H1 (cell line): Measurements from ENCODE around the gene OSBP2. TPM values are rescaled to one million over a fixed set of nuclear protein-coding genes. Genes with fewer than 3 reads are reported as not detected.

ENCODE experiments used
- CTCF ChIA-PET: fragments of 300-600 bp; sonication (Branson Sonifier 250); formaldehyde crosslinking; loops from one replicate; lab custom pipeline; 2021; ENCODE audit not compliant: partially characterized antibody; lab: Charles Lee
- POLR2A ChIA-PET: fragments of 300-600 bp; sonication (Branson Sonifier 250); formaldehyde crosslinking; loops from one replicate; lab custom pipeline; 2021; ENCODE audit warnings: inconsistent platforms; ENCODE audit not compliant: partially characterized antibody; lab: Charles Lee
- DNase-seq, 2 experiments: peaks; one replicate each; pipeline versions ENCODE4 v3.0.0 to v3.0.0-alpha.2; 2010 to 2022; ENCODE audit warnings: low spot score in 2 of 2, low read depth in 1 of 2, mixed read lengths in 1 of 2
- FAIRE-seq: peaks from 2 replicates; lab custom pipeline; 2011; peaks lifted over from hg19 to GRCh38; lab: Jason Lieb, UNC
- H2AFZ ChIP-seq: 2 replicates; pipeline ENCODE4 v1.8.1; 2012; ENCODE audit warnings: low read length, inconsistent platforms
- H2AK5ac ChIP-seq: 2 replicates; pipeline ENCODE4 v1.6.1; 2013; ENCODE audit warnings: low read depth, low read length
- H2BK120ac ChIP-seq: replicated peaks from 2 replicates; pipeline ENCODE3; 2013; ENCODE audit warnings: low read depth, low read length, inconsistent platforms
- H2BK12ac ChIP-seq: 2 replicates; pipeline ENCODE4 v1.6.1; 2013; ENCODE audit warnings: low read depth, low read length
- H2BK15ac ChIP-seq: 2 replicates; pipeline ENCODE4 v1.6.1; 2013; ENCODE audit warnings: low read length
- H2BK20ac ChIP-seq: 2 replicates; pipeline ENCODE4 v1.6.1; 2013; ENCODE audit warnings: low read length
- H2BK5ac ChIP-seq: 2 replicates; pipeline ENCODE4 v1.6.1; 2013; ENCODE audit warnings: low read depth, low read length
- H3K14ac ChIP-seq: 2 replicates; pipeline ENCODE4 v1.6.1; 2013; ENCODE audit warnings: inconsistent platforms; ENCODE audit not compliant: insufficient read length
- H3K18ac ChIP-seq: 2 replicates; pipeline ENCODE4 v1.6.1; 2013; ENCODE audit warnings: low read length; ENCODE audit errors: extremely low read depth
- H3K23ac ChIP-seq: 2 replicates; pipeline ENCODE4 v1.6.1; 2013; ENCODE audit warnings: inconsistent platforms; ENCODE audit not compliant: insufficient read length
- H3K23me2 ChIP-seq: 2 replicates; pipeline ENCODE4 v1.6.1; 2013; ENCODE audit warnings: low read depth, low read length
- H3K27ac ChIP-seq: 2 replicates; pipeline ENCODE4 v1.6.1; 2011; ENCODE audit warnings: low read depth, low read length, inconsistent platforms
- H3K27me3 ChIP-seq, 4 experiments: replicated peaks in 1 of 4; 1 replicate in 1 of 4; 2 replicates in 3 of 4; pipeline versions ENCODE4 v1.6.1 to v1.8.1; 2011 to 2013; ENCODE audit warnings: low read length in 3 of 4, mild to moderate bottlenecking in 3 of 4, inconsistent platforms in 2 of 4, mixed read lengths in 2 of 4, moderate library complexity in 1 of 4; ENCODE audit not compliant: control insufficient read depth in 3 of 4, insufficient read depth in 3 of 4; ENCODE audit errors: extremely low read depth in 1 of 4
- H3K36me3 ChIP-seq, 4 experiments: 2 replicates each; pipeline versions ENCODE4 v1.6.1 to v1.8.1; 2011 to 2013; ENCODE audit warnings: mild to moderate bottlenecking in 4 of 4, low read length in 3 of 4, moderate library complexity in 2 of 4, control low read depth in 1 of 4, inconsistent platforms in 1 of 4; ENCODE audit not compliant: insufficient read depth in 4 of 4, control insufficient read depth in 2 of 4
- H3K4ac ChIP-seq: replicated peaks from 2 replicates; pipeline ENCODE3; 2013; ENCODE audit warnings: low read length, low read depth, mixed read lengths, inconsistent platforms; ENCODE audit not compliant: insufficient read length
- H3K4me1 ChIP-seq, 4 experiments: replicated peaks in 1 of 4; 1 replicate in 1 of 4; 2 replicates in 3 of 4; pipeline versions ENCODE4 v1.6.1 to v1.8.1; 2011 to 2013; ENCODE audit warnings: low read length in 3 of 4, inconsistent platforms in 2 of 4, mixed read lengths in 1 of 4; ENCODE audit not compliant: insufficient read depth in 4 of 4, control insufficient read depth in 3 of 4
- H3K4me2 ChIP-seq, 2 experiments: 2 replicates each; pipeline versions ENCODE4 v1.6.1 to v1.8.1; 2011 to 2013; ENCODE audit warnings: low read depth in 2 of 2, low read length in 2 of 2, control low read depth in 1 of 2, inconsistent platforms in 1 of 2, mild to moderate bottlenecking in 1 of 2; ENCODE audit not compliant: insufficient read depth in 1 of 2
- H3K4me3 ChIP-seq, 4 experiments: fragments of 200-600, 300-600 bp in 1 of 4; sonication (generic), shearing (Covaris generic), sonication (Bioruptor Twin) in 1 of 4; 2 replicates each; pipeline versions ENCODE4 v1.5.1 to v1.8.1; 2011 to 2016; ENCODE audit warnings: low read length in 4 of 4, low read depth in 3 of 4, control low read depth in 2 of 4, inconsistent platforms in 2 of 4, mild to moderate bottlenecking in 2 of 4, mixed read lengths in 1 of 4, moderate library complexity in 1 of 4; ENCODE audit not compliant: insufficient read depth in 2 of 4; ENCODE audit errors: extremely low read depth in 1 of 4
- H3K56ac ChIP-seq: replicated peaks from 2 replicates; pipeline ENCODE3; 2013; ENCODE audit warnings: low read depth, mild to moderate bottlenecking, mixed read lengths, low read length, inconsistent platforms; ENCODE audit not compliant: insufficient read length
- H3K79me1 ChIP-seq: 2 replicates; pipeline ENCODE4 v1.6.1; 2013; ENCODE audit warnings: low read depth, low read length, control low read depth
- H3K79me2 ChIP-seq, 2 experiments: 2 replicates each; pipeline versions ENCODE4 v1.6.1 to v1.8.1; 2012 to 2013; ENCODE audit warnings: low read length in 2 of 2, mild to moderate bottlenecking in 2 of 2, inconsistent platforms in 1 of 2; ENCODE audit not compliant: insufficient read depth in 2 of 2, control insufficient read depth in 1 of 2
- H3K9ac ChIP-seq, 4 experiments: replicated peaks in 1 of 4; 1 replicate in 1 of 4; 2 replicates in 3 of 4; pipeline versions ENCODE4 v1.6.1 to v1.8.1; 2011 to 2013; ENCODE audit warnings: low read depth in 3 of 4, low read length in 3 of 4, control low read depth in 2 of 4, mild to moderate bottlenecking in 2 of 4, moderate library complexity in 2 of 4, inconsistent platforms in 1 of 4; ENCODE audit errors: extremely low read depth in 1 of 4
- H3K9me3 ChIP-seq, 2 experiments: 2 replicates each; pipeline versions ENCODE4 v1.6.1 to v1.8.1; 2012 to 2013; ENCODE audit warnings: mild to moderate bottlenecking in 2 of 2, moderate library complexity in 2 of 2, control low read depth in 1 of 2, inconsistent platforms in 1 of 2, low read depth in 1 of 2, low read length in 1 of 2, mixed read lengths in 1 of 2; ENCODE audit not compliant: insufficient read depth in 2 of 2
- H4K20me1 ChIP-seq, 2 experiments: replicated peaks in 1 of 2; 2 replicates each; pipeline versions ENCODE3 to v1.8.1; 2011 to 2013; ENCODE audit warnings: inconsistent platforms in 2 of 2, low read length in 2 of 2, mild to moderate bottlenecking in 1 of 2; ENCODE audit not compliant: insufficient read depth in 2 of 2, control insufficient read depth in 1 of 2
- H4K5ac ChIP-seq: 2 replicates; pipeline ENCODE4 v1.6.1; 2013; ENCODE audit warnings: low read length, low read depth, mixed read lengths, inconsistent platforms; ENCODE audit not compliant: insufficient read length
- H4K8ac ChIP-seq: 2 replicates; pipeline ENCODE4 v1.8.0; 2013; ENCODE audit warnings: mild to moderate bottlenecking, moderate library complexity, low read length, inconsistent platforms; ENCODE audit not compliant: insufficient read depth; ENCODE audit errors: extremely low read depth
- H4K91ac ChIP-seq: replicated peaks from 2 replicates; pipeline ENCODE3; 2013; ENCODE audit warnings: low read length, mixed read lengths, inconsistent platforms; ENCODE audit not compliant: insufficient read length
- FOSL1 ChIP-seq: IDR thresholded peaks from 2 replicates; pipeline ENCODE4 v1.6.1; 2011; ENCODE audit warnings: mild to moderate bottlenecking, low read depth, low read length, moderate library complexity; ENCODE audit not compliant: insufficient read depth
- WGBS, 2 experiments: shearing (Covaris generic) in 1 of 2; methylation state at CpG; one replicate each; pipeline versions ENCODE4 v1.1.6 to v1.1.7; 2013 to 2015; ENCODE audit warnings: low lambda C conversion rate in 2 of 2, mixed read lengths in 2 of 2, inconsistent platforms in 1 of 2, low coverage in 1 of 2, missing lambda C conversion rate in 1 of 2; ENCODE audit not compliant: insufficient replicate concordance in 2 of 2, insufficient coverage in 1 of 2, insufficient read length in 1 of 2; ENCODE audit errors: extremely low coverage in 1 of 2, missing lambda C conversion rate in 1 of 2; 5-methylcytosine and 5-hydroxymethylcytosine counted together
- polyA plus RNA-seq, 7 experiments: library from polyadenylated mRNA; depleted of rRNA in 3 of 7; stranded (reverse) in 5 of 7; unstranded in 2 of 7; fragments of >200 nt in 5 of 7; fragments of 200-250 nt in 2 of 7; gene quantifications; 1 replicate in 5 of 7; 2 replicates in 1 of 7; 4 replicates in 1 of 7; pipeline versions ENCODE4 v1.2.1 to v1.2.3, GENCODE V29; 2011 to 2013; ENCODE audit warnings: missing spikeins in 2 of 7, mixed read lengths in 2 of 7
- total RNA-seq: library from RNA; stranded (reverse); fragmentation: NEBNext Ultra II Directional; extraction: Animal tissue kit (Norgen Biotek cat#: 25700); gene quantifications from 2 replicates; pipeline ENCODE4 v1.2.1, GENCODE V29; 2021

Gene OSBP2
- total and polyA plus RNA-seq, 2 of the 8 experiments (the other 6 are each of a cell fraction or from before 2014, with no cell fraction given), result 3.4 to 3.7 TPM

DNA sequence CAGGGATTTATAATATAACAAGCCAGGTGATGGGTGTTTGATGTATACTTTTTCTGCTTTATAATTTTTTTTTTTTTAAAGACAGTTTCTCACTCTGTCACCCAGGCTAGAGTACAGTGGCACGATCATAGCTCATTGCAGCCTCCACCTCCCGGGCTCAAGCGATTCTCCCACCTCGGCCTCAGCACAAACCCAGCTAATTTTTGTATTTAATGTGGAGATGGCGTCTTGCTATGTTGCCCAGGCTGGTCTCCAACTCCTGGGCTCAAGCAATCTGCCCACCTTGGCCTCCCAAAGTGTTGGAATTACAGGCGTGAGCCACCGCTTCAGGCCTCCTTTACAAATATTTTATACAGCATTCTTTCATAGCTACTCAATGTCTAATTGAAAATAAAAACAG, 225.3 kb downstream of the OSBP2 start:
- Histone ChIP-seq H3K27ac (no peak overlapping the region), H2BK5ac (no peak overlapping the region), H3K23me2 (no peaks in the 10 kb centered on the region), H4K20me1 (peaks cover 0 to 2% of the 10 kb centered on the region in 2 experiments), H3K79me2 (no peaks in the 10 kb centered on the region), H3K4me1 (no peaks in the 10 kb centered on the region), H3K56ac (no peak overlapping the region), H3K14ac (no peak overlapping the region), H2AFZ (no peak overlapping the region), H3K4me3 (no peak overlapping the region), H4K8ac (no peak overlapping the region), H4K91ac (no peak overlapping the region), H3K4ac (no peak overlapping the region), H3K4me2 (no peak overlapping the region), H2BK15ac (no peak overlapping the region), H3K9ac (no peak overlapping the region), H3K23ac (no peak overlapping the region), H3K9me3 (peaks cover 0 to 3% of the 10 kb centered on the region in 2 experiments; a peak in 1 of 4 replicates), H3K27me3 (no peaks in the 10 kb centered on the region), H2BK12ac (no peak overlapping the region), H2BK20ac (no peak overlapping the region), H3K36me3 (peaks cover 4 to 17% (median 7%) of the 10 kb centered on the region in 4 experiments; a peak in 7 of 8 replicates), H4K5ac (no peak overlapping the region), H2AK5ac (no peak overlapping the region), H3K79me1 (no peaks in the 10 kb centered on the region; the same call in 1 of the 2 replicates), H3K18ac (no peak overlapping the region), H2BK120ac (no peak overlapping the region)
- CTCF ChIA-PET, result interaction anchor here (0.6 to 6.2 kb wide), 34 partner anchors 10 to 1435 kb away, joined by 3 to 58 read pairs (median 4); no protein-coding TSS in a partner anchor
- FAIRE-seq (no peak), DNase-seq (no peak)
- WGBS, 2 experiments, result 89% methylated on average over 7 of the region's 7 CpGs; no CpG with 5 or more reads in 1 of the 2 experiments
- no peak for TF ChIP-seq FOSL1
- POLR2A ChIA-PET, result interaction anchor here (0.6 to 1.8 kb wide), 4 partner anchors 8 to 60 kb away, joined by 3 to 4 read pairs (median 4); no protein-coding TSS in a partner anchor
